Adrenal gland (tissue), 5 donors: ENCODE results near the gene COL4A1.

Experiments used
- POLR2A ChIP-seq, 2 donors: fragments of 450-650 bp; IDR thresholded peaks; one replicate each; pipeline ENCODE4 v1.6.1; 2017; ENCODE audit warnings: antibody characterized with exemption in 2 of 2, mild to moderate bottlenecking in 2 of 2, moderate library complexity in 1 of 2
- TF ChIP-seq, protein P1 (sequence below), 6 experiments: fragments of 450-650 bp in 4 of 6; fragments of 200-600 bp in 2 of 6; sonication (generic) in 1 of 6; IDR thresholded peaks; 1 replicate in 5 of 6; 2 replicates in 1 of 6; pipeline versions ENCODE4 v1.5.1 to v1.8.0; 2016 to 2021; ENCODE audit warnings: antibody characterized with exemption in 6 of 6, mild to moderate bottlenecking in 2 of 6, moderate library complexity in 1 of 6
- donor health status: DM: no; HTN: no; CAD: no.

DNA sequence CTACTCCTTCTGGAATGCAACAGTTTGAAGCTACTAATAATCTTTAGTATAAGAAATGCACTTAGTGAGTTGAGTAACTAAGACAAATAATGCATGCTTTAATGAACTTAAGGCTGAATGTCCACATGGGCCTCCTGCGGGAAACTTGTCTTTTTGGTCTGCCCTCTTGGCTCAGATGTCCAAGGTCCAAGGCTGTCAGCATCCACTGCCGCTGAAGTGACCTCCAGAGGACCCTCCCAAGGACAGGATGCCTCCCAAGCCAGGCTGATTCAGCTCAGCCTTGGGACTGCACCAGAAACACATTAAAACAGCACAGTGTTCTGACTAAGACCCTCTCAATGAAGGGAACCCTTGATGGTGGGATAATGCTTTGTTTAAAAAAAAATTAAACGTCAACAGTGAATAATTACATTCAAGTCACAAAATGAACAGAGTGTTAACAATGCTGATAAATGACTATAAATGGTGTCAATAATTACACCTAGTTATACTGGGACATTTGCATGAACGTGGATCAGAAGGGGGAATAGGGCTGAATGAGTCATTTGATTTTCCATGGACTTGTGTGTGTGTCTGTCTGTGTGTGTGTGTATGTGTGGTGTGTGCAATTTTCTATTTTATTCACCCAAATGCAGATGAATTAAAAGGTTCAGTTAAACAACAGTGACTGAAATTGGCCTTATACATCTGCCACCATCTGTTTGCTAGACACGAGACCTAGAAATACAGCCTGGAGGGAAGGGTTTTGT lies 150.5 kb downstream of the COL4A1 start:
- TF ChIP-seq, protein P1, sequence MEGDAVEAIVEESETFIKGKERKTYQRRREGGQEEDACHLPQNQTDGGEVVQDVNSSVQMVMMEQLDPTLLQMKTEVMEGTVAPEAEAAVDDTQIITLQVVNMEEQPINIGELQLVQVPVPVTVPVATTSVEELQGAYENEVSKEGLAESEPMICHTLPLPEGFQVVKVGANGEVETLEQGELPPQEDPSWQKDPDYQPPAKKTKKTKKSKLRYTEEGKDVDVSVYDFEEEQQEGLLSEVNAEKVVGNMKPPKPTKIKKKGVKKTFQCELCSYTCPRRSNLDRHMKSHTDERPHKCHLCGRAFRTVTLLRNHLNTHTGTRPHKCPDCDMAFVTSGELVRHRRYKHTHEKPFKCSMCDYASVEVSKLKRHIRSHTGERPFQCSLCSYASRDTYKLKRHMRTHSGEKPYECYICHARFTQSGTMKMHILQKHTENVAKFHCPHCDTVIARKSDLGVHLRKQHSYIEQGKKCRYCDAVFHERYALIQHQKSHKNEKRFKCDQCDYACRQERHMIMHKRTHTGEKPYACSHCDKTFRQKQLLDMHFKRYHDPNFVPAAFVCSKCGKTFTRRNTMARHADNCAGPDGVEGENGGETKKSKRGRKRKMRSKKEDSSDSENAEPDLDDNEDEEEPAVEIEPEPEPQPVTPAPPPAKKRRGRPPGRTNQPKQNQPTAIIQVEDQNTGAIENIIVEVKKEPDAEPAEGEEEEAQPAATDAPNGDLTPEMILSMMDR (IDR thresholded peaks at IDR 0.05): no peak
- no peak for TF ChIP-seq POLR2A (IDR thresholded peaks at IDR 0.05)
